Progenitor cell of endocrine pancreas (in vitro differentiated cells): ENCODE measurements around the gene SHLD1. TPM values are rescaled to one million over a fixed set of nuclear protein-coding genes. Genes with fewer than 3 reads are reported as not detected.
"Not testable (repeated sequence)": the region's sequence is repeated elsewhere in the genome, so short reads cannot be mapped to it uniquely, and the experiment has no call there.

Source experiments
- DNase-seq: peaks from one replicate; pipeline ENCODE4 v3.0.0; 2021; ENCODE audit warnings: low spot score; ENCODE audit not compliant: unreplicated experiment
- H3K27ac Mint-ChIP-seq: 2 replicates; pipeline ENCODE4 v1.8.0; 2021; ENCODE audit warnings: mild to moderate bottlenecking, moderate library complexity, mixed read lengths
- H3K27me3 Mint-ChIP-seq: 2 replicates; pipeline ENCODE4 v1.8.0; 2021; ENCODE audit warnings: mixed read lengths
- H3K36me3 Mint-ChIP-seq: 2 replicates; pipeline ENCODE4 v1.8.0; 2022; ENCODE audit warnings: mixed read lengths; ENCODE audit not compliant: insufficient read depth
- H3K4me1 Mint-ChIP-seq: 2 replicates; pipeline ENCODE4 v1.8.0; 2021; ENCODE audit warnings: low read depth, mixed read lengths
- H3K4me3 Mint-ChIP-seq: 2 replicates; pipeline ENCODE4 v1.8.0; 2021; ENCODE audit warnings: low read depth, mild to moderate bottlenecking, moderate library complexity, mixed read lengths
- H3K9me3 Mint-ChIP-seq: 2 replicates; pipeline ENCODE4 v1.8.0; 2021; ENCODE audit warnings: low read depth, mixed read lengths
- CTCF ChIP-seq: fragments of 200-600 bp; sonication (generic); IDR thresholded peaks from one replicate; pipeline ENCODE4 v1.5.0; 2021; ENCODE audit warnings: antibody characterized with exemption, mild to moderate bottlenecking; ENCODE audit not compliant: unreplicated experiment
- total RNA-seq: library from RNA; stranded (reverse); gene quantifications from 2 replicates; pipeline ENCODE4 v1.2.1, GENCODE V29; 2021

The SHLD1 gene
- total RNA-seq, 1 donor from 2014 or later: 8.5 TPM

GRCh38 chr20:5773589-5773988 is 23.4 kb downstream of the SHLD1 start:
- DNase-seq: no peak
- Mint-ChIP-seq H3K4me3 (no peak overlapping the region), H3K9me3 (no peaks in the 10 kb centered on the region), H3K27me3 (no peaks in the 10 kb centered on the region), H3K4me1 (no peaks in the 10 kb centered on the region), H3K27ac (no peak overlapping the region), H3K36me3 (peaks cover 8% of the 10 kb centered on the region)
- TF ChIP-seq CTCF: no peak

- H3K9me3 Mint-ChIP-seq: no peaks in the 10 kb centered on the region
- DNase-seq: no peak
- H3K4me3 Mint-ChIP-seq: no peak overlapping the region
- peaks cover 11% of the 10 kb centered on the region for H3K36me3 Mint-ChIP-seq
- no peaks in the 10 kb centered on the region for H3K27me3 Mint-ChIP-seq
- H3K27ac Mint-ChIP-seq: no peak overlapping the region
- no peaks in the 10 kb centered on the region for H3K4me1 Mint-ChIP-seq
- TF ChIP-seq CTCF: no peak
Observed at GRCh38 chr20:5776077-5776476, 25.9 kb downstream of the SHLD1 start.

GRCh38 chr20:5779071-5779900 is 29.1 kb downstream of the SHLD1 start:
- no peak for DNase-seq
- no peaks in the 10 kb centered on the region for H3K9me3 Mint-ChIP-seq
- H3K4me1 Mint-ChIP-seq: peaks cover 7% of the 10 kb centered on the region
- no peak overlapping the region for H3K27ac Mint-ChIP-seq
- TF ChIP-seq CTCF: no peak
- no peak overlapping the region for H3K4me3 Mint-ChIP-seq
- H3K36me3 Mint-ChIP-seq: peaks cover 7% of the 10 kb centered on the region
- no peaks in the 10 kb centered on the region for H3K27me3 Mint-ChIP-seq

GRCh38 chr20:5780846-5781217 is 30.6 kb downstream of the SHLD1 start:
- DNase-seq: no peak
- H3K36me3 Mint-ChIP-seq: peaks cover 9% of the 10 kb centered on the region
- H3K9me3 Mint-ChIP-seq: no peaks in the 10 kb centered on the region
- no peaks in the 10 kb centered on the region for H3K27me3 Mint-ChIP-seq
- TF ChIP-seq CTCF: no peak
- H3K4me3 Mint-ChIP-seq: no peak overlapping the region
- peaks cover 7% of the 10 kb centered on the region for H3K4me1 Mint-ChIP-seq
- H3K27ac Mint-ChIP-seq: peak overlapping the region; percentile 85

GRCh38 chr20:5781367-5781766 is 31.2 kb downstream of the SHLD1 start:
- H3K27me3 Mint-ChIP-seq, H3K36me3 Mint-ChIP-seq, H3K4me3 Mint-ChIP-seq, H3K9me3 Mint-ChIP-seq, H3K4me1 Mint-ChIP-seq, DNase-seq: not testable (repeated sequence)
- H3K27ac Mint-ChIP-seq: peak overlapping the region; percentile 87
